HCT116 (cell line): ENCODE results near the gene MYO1G. TPM values are rescaled to one million over a fixed set of nuclear protein-coding genes. Genes with fewer than 3 reads are reported as not detected.

Experiments used
- ATAC-seq: fragments of 200-7000 bp; cut with Tn5 transposase; 2 replicates; pipeline ENCODE4 v1.9.1; 2020; ENCODE audit warnings: mild to moderate bottlenecking, moderate library complexity
- BruUV-seq: library from RNA; stranded (reverse); fragments of 400-500 nt; replicated peaks from 2 replicates; lab custom pipeline; 2021; lab: Mats Ljungman, UMichigan
- CTCF ChIA-PET: fragments of 300-600 bp; sonication (Branson Sonifier 250); formaldehyde crosslinking; loops from one replicate; lab custom pipeline; 2021; ENCODE audit warnings: antibody characterized with exemption; lab: Charles Lee
- POLR2A ChIA-PET: fragments of 300-600, 350-600 bp; sonication (Branson Sonifier 250); formaldehyde crosslinking; loops from one replicate; lab custom pipeline; 2021; ENCODE audit warnings: antibody characterized with exemption; lab: Charles Lee
- RAD21 ChIA-PET, 2 experiments: fragments of 300-600 bp; sonication (Branson Sonifier 250); formaldehyde crosslinking; loops; one replicate each; lab custom pipeline; 2023; ENCODE audit warnings: low total read pairs in 2 of 2; ENCODE audit not compliant: uncharacterized antibody in 2 of 2, unreplicated experiment in 2 of 2, low non-redundant PET in 1 of 2; lab: Charles Lee
- DNase-seq: peaks from one replicate; pipeline ENCODE4 v3.0.0-alpha.2; 2010; ENCODE audit warnings: low read depth, low spot score
- H2AFZ ChIP-seq: fragments of 200-600 bp; shearing (Covaris generic), sonication (generic); 2 replicates; pipeline ENCODE4 v1.6.1; 2017; ENCODE audit warnings: low read depth, mixed run types, mixed read lengths, antibody characterized with exemption, low read length; ENCODE audit not compliant: poor library complexity, severe bottlenecking
- H3K27ac ChIP-seq: 2 replicates; pipeline ENCODE4 v1.5.1; 2012; ENCODE audit warnings: low read depth, low read length
- H3K27me3 ChIP-seq: fragments of 200-600 bp; sonication (generic); 2 replicates; pipeline ENCODE4 v1.6.1; 2016; ENCODE audit warnings: mixed run types, low read length, mixed read lengths; ENCODE audit not compliant: insufficient read depth
- H3K36me3 ChIP-seq, 2 experiments: fragments of 200-500 bp in 1 of 2; fragments of 200-600 bp in 1 of 2; sonication (Bioruptor generic) in 1 of 2; sonication (generic) in 1 of 2; 2 replicates each; pipeline versions ENCODE4 v1.5.1 to v1.6.1; 2014 to 2016; ENCODE audit warnings: low read length in 2 of 2, inconsistent platforms in 1 of 2, mixed read lengths in 1 of 2, mixed run types in 1 of 2; ENCODE audit not compliant: insufficient read depth in 2 of 2, control insufficient read depth in 1 of 2
- H3K4me1 ChIP-seq, 2 experiments: fragments of 200-600 bp in 1 of 2; sonication (generic) in 1 of 2; 2 replicates each; pipeline versions ENCODE4 v1.5.1 to v1.6.1; 2012 to 2017; ENCODE audit warnings: low read length in 2 of 2, inconsistent platforms in 1 of 2, mild to moderate bottlenecking in 1 of 2, mixed read lengths in 1 of 2, mixed run types in 1 of 2, moderate library complexity in 1 of 2; ENCODE audit not compliant: insufficient read depth in 2 of 2, control insufficient read depth in 1 of 2
- H3K4me2 ChIP-seq: fragments of 200-600 bp; sonication (generic); 2 replicates; pipeline ENCODE4 v1.6.1; 2017; ENCODE audit warnings: mixed run types, low read length, mixed read lengths
- H3K4me3 ChIP-seq, 2 experiments: fragments of 200-600 bp in 1 of 2; sonication (generic) in 1 of 2; replicated peaks in 1 of 2; 2 replicates each; pipeline ENCODE4 v1.5.1; 2011 to 2016; ENCODE audit warnings: low read length in 2 of 2, control low read depth in 1 of 2, low read depth in 1 of 2, mild to moderate bottlenecking in 1 of 2, mixed read lengths in 1 of 2, mixed run types in 1 of 2
- H3K79me2 ChIP-seq: fragments of 200-600 bp; sonication (generic); 2 replicates; pipeline ENCODE4 v1.6.1; 2017; ENCODE audit warnings: mild to moderate bottlenecking, mixed run types, low read length, moderate library complexity, mixed read lengths; ENCODE audit not compliant: insufficient read depth
- H3K9ac ChIP-seq: fragments of 200-600 bp; sonication (generic); 2 replicates; pipeline ENCODE4 v1.6.1; 2016; ENCODE audit warnings: low read length, mixed read lengths
- H3K9me2 ChIP-seq: fragments of 200-600 bp; sonication (generic), shearing (Covaris generic); 2 replicates; pipeline ENCODE4 v1.6.1; 2017; ENCODE audit warnings: mixed run types, mild to moderate bottlenecking, moderate library complexity; ENCODE audit not compliant: insufficient read depth
- H3K9me3 ChIP-seq, 2 experiments: fragments of 200-500 bp in 1 of 2; fragments of 200-600 bp in 1 of 2; sonication (Bioruptor generic) in 1 of 2; sonication (generic) in 1 of 2; 2 replicates each; pipeline ENCODE4 v1.6.1; 2014 to 2017; ENCODE audit warnings: low read length in 2 of 2, mixed read lengths in 2 of 2, inconsistent platforms in 1 of 2, low read depth in 1 of 2, mild to moderate bottlenecking in 1 of 2, mixed run types in 1 of 2, moderate library complexity in 1 of 2; ENCODE audit not compliant: control insufficient read depth in 1 of 2, insufficient read depth in 1 of 2
- H4K20me1 ChIP-seq: fragments of 200-600 bp; sonication (generic), shearing (Covaris generic); 2 replicates; pipeline ENCODE4 v1.6.1; 2017; ENCODE audit warnings: mixed run types, mild to moderate bottlenecking, moderate library complexity; ENCODE audit not compliant: insufficient read depth
- CBX3 ChIP-seq: IDR thresholded peaks from 2 replicates; pipeline ENCODE4 v1.6.1; 2012; ENCODE audit warnings: low read depth
- CEBPB ChIP-seq: IDR thresholded peaks from 2 replicates; pipeline ENCODE4 v1.6.1; 2012; ENCODE audit warnings: low read depth
- EZH2 ChIP-seq: fragments of 200-600 bp; sonication (generic); IDR thresholded peaks from 2 replicates; pipeline ENCODE4 v1.6.1; 2017; ENCODE audit warnings: antibody characterized with exemption, mixed run types
- RAD21 ChIP-seq: IDR thresholded peaks from 2 replicates; pipeline ENCODE4 v1.6.1; 2012; ENCODE audit warnings: low read depth, mild to moderate bottlenecking
- TCF7L2 ChIP-seq: IDR thresholded peaks from 2 replicates; pipeline ENCODE4 v1.7.0; 2011; ENCODE audit warnings: borderline replicate concordance, inconsistent platforms; ENCODE audit not compliant: insufficient read depth, insufficient read length; ENCODE audit errors: extremely low read depth
- YY1 ChIP-seq: IDR thresholded peaks from 2 replicates; pipeline ENCODE4 v1.6.1; 2011; ENCODE audit warnings: low read length, low read depth, moderate library complexity, mild to moderate bottlenecking; ENCODE audit not compliant: insufficient replicate concordance; ENCODE audit errors: extremely low read depth
- ZFX ChIP-seq: fragments of 450-650 bp; IDR thresholded peaks from 2 replicates; pipeline ENCODE4 v1.6.1; 2017
- intact Hi-C: fragments of 100-400 bp; cut with micrococcal nuclease; formaldehyde crosslinking; loops from 2 replicates; pipeline ENCODE4 v1.10.0; 2022
- total RNA-seq: library from RNA; stranded (reverse); gene quantifications from one replicate; pipeline ENCODE4 v1.2.1, GENCODE V29; 2021; ENCODE audit not compliant: unreplicated experiment
- TF ChIP-seq, protein P1 (sequence below), 3 experiments: fragments of 200-600 bp in 1 of 3; sonication (generic) in 1 of 3; IDR thresholded peaks in 2 of 3; conservative IDR thresholded peaks in 1 of 3; 2 replicates each; pipeline ENCODE4 v1.5.1; 2012 to 2017; ENCODE audit warnings: low read depth in 2 of 3, low read length in 2 of 3, antibody characterized with exemption in 1 of 3, borderline replicate concordance in 1 of 3, control low read depth in 1 of 3, mild to moderate bottlenecking in 1 of 3, mixed read lengths in 1 of 3, mixed run types in 1 of 3, moderate library complexity in 1 of 3; ENCODE audit not compliant: insufficient read depth in 1 of 3
- TF ChIP-seq, protein P2 (sequence below): IDR thresholded peaks from 2 replicates; pipeline ENCODE4 v1.6.1; 2011; ENCODE audit warnings: mild to moderate bottlenecking, low read length, moderate library complexity; ENCODE audit not compliant: insufficient replicate concordance; ENCODE audit errors: extremely low read depth
- TF ChIP-seq, protein P3 (sequence below): IDR thresholded peaks from 2 replicates; pipeline ENCODE4 v1.6.1; 2012; ENCODE audit warnings: low read depth

The MYO1G gene
- total RNA-seq, 1 experiment from 2014 or later, result 0.74 TPM

DNA sequence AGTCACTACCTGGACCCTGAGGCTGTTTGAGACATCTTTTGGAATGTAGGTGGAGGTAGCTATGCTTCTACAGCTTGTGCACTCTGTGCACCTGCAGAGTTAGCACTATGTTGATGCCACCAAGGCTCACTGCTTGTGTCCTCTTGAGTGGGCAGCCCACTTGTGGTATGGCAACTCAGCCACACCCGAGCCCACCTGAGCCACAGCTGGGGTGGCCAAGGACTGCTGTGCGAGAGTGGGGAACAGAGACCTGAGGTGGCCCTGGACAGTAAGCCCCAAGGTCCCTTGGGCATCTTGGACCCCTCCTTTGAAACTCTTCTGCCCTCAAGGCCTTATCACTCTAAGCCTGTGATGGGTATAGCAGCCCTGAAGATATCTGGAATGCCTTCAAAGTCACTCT is 25.7 kb downstream of the MYO1G start (continued):
- TF ChIP-seq, protein P1, sequence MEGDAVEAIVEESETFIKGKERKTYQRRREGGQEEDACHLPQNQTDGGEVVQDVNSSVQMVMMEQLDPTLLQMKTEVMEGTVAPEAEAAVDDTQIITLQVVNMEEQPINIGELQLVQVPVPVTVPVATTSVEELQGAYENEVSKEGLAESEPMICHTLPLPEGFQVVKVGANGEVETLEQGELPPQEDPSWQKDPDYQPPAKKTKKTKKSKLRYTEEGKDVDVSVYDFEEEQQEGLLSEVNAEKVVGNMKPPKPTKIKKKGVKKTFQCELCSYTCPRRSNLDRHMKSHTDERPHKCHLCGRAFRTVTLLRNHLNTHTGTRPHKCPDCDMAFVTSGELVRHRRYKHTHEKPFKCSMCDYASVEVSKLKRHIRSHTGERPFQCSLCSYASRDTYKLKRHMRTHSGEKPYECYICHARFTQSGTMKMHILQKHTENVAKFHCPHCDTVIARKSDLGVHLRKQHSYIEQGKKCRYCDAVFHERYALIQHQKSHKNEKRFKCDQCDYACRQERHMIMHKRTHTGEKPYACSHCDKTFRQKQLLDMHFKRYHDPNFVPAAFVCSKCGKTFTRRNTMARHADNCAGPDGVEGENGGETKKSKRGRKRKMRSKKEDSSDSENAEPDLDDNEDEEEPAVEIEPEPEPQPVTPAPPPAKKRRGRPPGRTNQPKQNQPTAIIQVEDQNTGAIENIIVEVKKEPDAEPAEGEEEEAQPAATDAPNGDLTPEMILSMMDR (IDR thresholded peaks at IDR 0.05 in 2 of 3, conservative IDR thresholded peaks at IDR 0.05 in 1 of 3; ENCODE audit: borderline replicate concordance in 1 of 3, insufficient read depth in 1 of 3, low read depth in 2 of 3, low read length in 2 of 3), result no peak
- TF ChIP-seq RAD21, result no peak

DNA sequence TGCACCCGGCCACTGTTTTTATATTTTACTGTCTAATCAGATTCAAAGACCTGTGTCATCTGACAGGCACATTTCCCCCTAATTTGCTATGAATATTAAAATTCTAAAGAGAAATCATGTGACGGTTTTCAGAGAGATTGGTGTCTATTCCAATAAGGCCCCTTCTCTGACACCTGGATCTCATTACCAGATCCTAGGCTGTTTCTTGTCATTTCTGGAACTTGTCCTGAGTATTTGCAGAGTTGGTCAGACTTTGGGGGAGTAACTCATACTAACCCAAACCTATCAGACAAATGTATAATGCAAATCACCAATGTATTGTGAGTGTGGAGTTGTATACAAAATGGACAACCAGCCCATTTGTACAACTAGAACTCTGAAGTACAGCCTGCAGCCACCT is 29.5 kb downstream of the MYO1G start:
- Histone ChIP-seq H3K9ac (no peak overlapping the region), H3K27ac (no peak overlapping the region), H3K9me3 (no peaks in the 10 kb centered on the region), H3K36me3 (no peaks in the 10 kb centered on the region), H3K4me1 (0 out of 4 replicates have a peak, but pooled peaks cover 0 to 2% of the 10 kb centered on the region in 2 experiments), H3K4me3 (no peak overlapping the region), H2AFZ (no peak overlapping the region), H4K20me1 (no peaks in the 10 kb centered on the region), H3K79me2 (no peaks in the 10 kb centered on the region), H3K9me2 (no peaks in the 10 kb centered on the region), H3K4me2 (no peak overlapping the region), H3K27me3 (no peaks in the 10 kb centered on the region)
- no TSS peak for BruUV-seq
- TF ChIP-seq, protein P2, sequence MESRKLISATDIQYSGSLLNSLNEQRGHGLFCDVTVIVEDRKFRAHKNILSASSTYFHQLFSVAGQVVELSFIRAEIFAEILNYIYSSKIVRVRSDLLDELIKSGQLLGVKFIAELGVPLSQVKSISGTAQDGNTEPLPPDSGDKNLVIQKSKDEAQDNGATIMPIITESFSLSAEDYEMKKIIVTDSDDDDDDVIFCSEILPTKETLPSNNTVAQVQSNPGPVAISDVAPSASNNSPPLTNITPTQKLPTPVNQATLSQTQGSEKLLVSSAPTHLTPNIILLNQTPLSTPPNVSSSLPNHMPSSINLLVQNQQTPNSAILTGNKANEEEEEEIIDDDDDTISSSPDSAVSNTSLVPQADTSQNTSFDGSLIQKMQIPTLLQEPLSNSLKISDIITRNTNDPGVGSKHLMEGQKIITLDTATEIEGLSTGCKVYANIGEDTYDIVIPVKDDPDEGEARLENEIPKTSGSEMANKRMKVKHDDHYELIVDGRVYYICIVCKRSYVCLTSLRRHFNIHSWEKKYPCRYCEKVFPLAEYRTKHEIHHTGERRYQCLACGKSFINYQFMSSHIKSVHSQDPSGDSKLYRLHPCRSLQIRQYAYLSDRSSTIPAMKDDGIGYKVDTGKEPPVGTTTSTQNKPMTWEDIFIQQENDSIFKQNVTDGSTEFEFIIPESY, result no peak
- TF ChIP-seq, protein P3, sequence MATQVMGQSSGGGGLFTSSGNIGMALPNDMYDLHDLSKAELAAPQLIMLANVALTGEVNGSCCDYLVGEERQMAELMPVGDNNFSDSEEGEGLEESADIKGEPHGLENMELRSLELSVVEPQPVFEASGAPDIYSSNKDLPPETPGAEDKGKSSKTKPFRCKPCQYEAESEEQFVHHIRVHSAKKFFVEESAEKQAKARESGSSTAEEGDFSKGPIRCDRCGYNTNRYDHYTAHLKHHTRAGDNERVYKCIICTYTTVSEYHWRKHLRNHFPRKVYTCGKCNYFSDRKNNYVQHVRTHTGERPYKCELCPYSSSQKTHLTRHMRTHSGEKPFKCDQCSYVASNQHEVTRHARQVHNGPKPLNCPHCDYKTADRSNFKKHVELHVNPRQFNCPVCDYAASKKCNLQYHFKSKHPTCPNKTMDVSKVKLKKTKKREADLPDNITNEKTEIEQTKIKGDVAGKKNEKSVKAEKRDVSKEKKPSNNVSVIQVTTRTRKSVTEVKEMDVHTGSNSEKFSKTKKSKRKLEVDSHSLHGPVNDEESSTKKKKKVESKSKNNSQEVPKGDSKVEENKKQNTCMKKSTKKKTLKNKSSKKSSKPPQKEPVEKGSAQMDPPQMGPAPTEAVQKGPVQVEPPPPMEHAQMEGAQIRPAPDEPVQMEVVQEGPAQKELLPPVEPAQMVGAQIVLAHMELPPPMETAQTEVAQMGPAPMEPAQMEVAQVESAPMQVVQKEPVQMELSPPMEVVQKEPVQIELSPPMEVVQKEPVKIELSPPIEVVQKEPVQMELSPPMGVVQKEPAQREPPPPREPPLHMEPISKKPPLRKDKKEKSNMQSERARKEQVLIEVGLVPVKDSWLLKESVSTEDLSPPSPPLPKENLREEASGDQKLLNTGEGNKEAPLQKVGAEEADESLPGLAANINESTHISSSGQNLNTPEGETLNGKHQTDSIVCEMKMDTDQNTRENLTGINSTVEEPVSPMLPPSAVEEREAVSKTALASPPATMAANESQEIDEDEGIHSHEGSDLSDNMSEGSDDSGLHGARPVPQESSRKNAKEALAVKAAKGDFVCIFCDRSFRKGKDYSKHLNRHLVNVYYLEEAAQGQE, result no peak
- TF ChIP-seq ZFX (no peak), TCF7L2 (no peak), YY1 (no peak), EZH2 (no peak), CBX3 (no peak), CEBPB (no peak)
- CTCF ChIA-PET, result no interaction called here
- no peak for ATAC-seq
- intact Hi-C loops, result no loop called here
- POLR2A ChIA-PET, result no interaction called here
- RAD21 ChIA-PET, result no interaction called here
- DNase-seq, result no peak
